ENCODE data around the gene ATP10A.

ATP10A gene, protein sequence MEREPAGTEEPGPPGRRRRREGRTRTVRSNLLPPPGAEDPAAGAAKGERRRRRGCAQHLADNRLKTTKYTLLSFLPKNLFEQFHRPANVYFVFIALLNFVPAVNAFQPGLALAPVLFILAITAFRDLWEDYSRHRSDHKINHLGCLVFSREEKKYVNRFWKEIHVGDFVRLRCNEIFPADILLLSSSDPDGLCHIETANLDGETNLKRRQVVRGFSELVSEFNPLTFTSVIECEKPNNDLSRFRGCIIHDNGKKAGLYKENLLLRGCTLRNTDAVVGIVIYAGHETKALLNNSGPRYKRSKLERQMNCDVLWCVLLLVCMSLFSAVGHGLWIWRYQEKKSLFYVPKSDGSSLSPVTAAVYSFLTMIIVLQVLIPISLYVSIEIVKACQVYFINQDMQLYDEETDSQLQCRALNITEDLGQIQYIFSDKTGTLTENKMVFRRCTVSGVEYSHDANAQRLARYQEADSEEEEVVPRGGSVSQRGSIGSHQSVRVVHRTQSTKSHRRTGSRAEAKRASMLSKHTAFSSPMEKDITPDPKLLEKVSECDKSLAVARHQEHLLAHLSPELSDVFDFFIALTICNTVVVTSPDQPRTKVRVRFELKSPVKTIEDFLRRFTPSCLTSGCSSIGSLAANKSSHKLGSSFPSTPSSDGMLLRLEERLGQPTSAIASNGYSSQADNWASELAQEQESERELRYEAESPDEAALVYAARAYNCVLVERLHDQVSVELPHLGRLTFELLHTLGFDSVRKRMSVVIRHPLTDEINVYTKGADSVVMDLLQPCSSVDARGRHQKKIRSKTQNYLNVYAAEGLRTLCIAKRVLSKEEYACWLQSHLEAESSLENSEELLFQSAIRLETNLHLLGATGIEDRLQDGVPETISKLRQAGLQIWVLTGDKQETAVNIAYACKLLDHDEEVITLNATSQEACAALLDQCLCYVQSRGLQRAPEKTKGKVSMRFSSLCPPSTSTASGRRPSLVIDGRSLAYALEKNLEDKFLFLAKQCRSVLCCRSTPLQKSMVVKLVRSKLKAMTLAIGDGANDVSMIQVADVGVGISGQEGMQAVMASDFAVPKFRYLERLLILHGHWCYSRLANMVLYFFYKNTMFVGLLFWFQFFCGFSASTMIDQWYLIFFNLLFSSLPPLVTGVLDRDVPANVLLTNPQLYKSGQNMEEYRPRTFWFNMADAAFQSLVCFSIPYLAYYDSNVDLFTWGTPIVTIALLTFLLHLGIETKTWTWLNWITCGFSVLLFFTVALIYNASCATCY (N-terminal part only)

GRCh38 chr15:25863111-25863967 is at the start of gene ATP10A:
TSS of gene ATP10A (minus strand) at chr15:25863327. CDS start at chr15:25863096, 231 bp downstream.
- DNase-seq: peak; percentile 87

- no peak for DNase-seq
These were observed 48.9 kb upstream of the ATP10A start for GRCh38 chr15:25912035-25912434.

GRCh38 chr15:25910832-25911231 is 47.7 kb upstream of the ATP10A start:
- no peak for DNase-seq

- no peak for DNase-seq
These were observed 46.7 kb upstream of the ATP10A start for GRCh38 chr15:25909806-25910205.

GRCh38 chr15:25909325-25909724 is 46.2 kb upstream of the ATP10A start:
- DNase-seq: no peak

GRCh38 chr15:25905140-25905539 is 42.0 kb upstream of the ATP10A start:
- peak; percentile 90 for DNase-seq

DNA sequence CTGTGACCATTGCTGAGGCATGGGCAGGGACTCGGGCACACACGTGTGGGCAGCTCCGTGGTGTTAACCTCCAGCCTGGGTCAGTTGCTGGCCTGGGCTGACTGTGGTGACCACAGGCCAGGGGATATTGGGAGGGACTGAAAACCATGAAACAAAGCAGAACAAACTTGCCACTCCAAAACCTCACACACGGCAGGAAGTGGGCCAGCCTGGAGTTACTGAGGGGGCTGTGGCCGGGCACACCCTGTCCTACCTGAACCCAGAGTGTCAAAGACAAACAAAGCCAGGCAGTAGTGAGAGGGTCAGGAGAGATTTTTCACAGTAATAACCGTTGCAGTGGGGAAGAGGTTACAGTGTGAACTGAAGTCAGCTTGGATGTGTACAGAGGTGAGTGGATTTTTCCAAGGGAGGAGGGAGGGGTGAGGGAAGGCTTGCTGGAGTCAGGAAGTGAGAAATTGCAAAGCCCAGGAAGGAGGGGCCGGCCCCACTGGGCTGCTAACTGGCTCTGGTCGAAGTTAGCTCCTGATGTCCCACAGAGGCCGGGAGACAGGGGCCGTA is 40.0 kb upstream of the ATP10A start:
- peak; percentile 34 for DNase-seq

- DNase-seq: no peak
These were observed 38.9 kb upstream of the ATP10A start for GRCh38 chr15:25901811-25902605.

DNA sequence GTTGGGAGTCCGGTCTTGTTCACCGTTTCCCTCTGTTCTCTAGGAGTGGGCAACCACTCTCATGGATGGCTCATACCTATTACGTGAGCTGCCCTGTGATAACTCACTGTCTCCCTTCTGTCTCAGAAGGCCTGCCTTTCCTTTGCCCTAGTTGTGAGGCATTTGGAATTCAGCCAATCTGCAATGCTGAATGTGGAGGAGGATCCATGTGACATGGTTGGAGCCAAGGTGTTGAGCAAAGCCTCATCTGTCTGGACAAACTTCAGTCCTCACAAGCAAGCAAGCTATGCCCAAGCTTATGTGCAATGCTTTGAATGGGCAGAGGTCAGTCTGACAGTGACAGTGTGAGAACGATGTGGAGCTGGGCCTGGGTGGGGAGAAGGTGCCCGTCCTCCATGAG is 37.8 kb upstream of the ATP10A start:
- DNase-seq: peak; percentile 29

DNA sequence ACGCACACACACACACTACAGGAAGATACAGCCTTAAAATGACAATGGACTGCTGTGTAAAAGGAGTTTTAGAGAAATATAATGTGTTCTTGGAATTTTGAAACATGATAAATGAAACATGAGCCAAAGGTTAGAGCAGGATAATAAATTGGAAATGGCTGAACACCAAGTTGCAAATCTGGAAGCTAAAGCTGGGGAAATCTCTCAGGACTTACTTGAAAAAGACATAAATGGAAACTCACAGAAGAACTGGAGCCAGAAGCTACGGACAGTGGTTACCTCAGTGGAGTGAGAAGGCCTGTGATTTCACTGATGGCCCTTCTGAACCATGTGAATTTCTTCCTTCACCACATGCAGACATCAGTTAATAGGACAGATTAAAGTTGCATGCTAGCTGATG is 37.3 kb upstream of the ATP10A start:
- no peak for DNase-seq

GRCh38 chr15:25899870-25900269 is 36.7 kb upstream of the ATP10A start:
- no peak for DNase-seq

DNA sequence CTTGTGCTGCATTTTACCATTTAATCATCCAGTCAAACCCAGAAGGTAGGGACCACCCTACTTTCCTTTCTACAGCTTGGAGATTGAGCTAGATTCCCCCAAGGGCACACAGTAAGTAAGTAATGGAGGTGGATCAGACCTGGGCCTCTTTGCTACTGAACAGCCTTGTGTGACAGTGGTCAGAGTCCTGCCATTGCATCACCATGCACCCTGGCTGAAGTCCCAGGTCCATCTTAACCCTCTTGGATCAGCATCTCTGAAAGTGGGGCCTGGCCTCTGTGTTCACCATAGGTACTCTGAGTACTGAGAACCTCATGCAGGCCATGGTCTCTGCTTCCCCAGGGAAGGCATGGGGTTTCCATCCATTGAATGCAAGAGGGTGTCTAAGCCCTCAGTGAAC is 34.5 kb upstream of the ATP10A start:
- no peak for DNase-seq

DNA sequence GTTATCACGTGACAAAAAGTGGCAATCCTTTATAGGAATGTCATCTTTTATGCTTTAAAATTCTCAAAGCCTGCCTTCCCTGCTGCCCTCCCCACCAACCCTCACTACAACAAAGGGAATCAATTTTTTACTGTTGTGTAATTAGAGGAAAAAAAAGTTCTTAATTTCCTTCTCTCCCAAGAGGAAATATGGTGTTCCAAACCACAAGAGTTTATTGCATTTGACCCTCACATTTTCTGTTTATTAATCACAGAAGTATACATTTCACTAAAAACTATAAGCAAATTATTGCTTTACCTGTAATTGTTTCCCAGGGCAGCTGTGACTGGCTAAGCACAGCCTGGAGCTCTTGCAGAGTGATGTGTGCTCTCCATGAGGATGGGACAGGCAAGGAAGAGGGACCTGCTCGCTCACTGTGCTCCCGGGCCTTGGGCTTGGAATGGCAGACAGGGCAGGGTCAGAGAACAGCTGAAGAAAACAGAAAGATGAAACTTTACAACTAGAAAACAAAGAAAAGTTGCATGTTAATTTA is 31.3 kb upstream of the ATP10A start:
- DNase-seq: no peak

- DNase-seq: no peak
These were observed 30.5 kb upstream of the ATP10A start for GRCh38 chr15:25893596-25893995.

- no peak for DNase-seq
These were observed 29.0 kb upstream of the ATP10A start for GRCh38 chr15:25892126-25892525.

- peak; percentile 40 for DNase-seq
These were observed 28.0 kb upstream of the ATP10A start for GRCh38 chr15:25891081-25891480.

DNA sequence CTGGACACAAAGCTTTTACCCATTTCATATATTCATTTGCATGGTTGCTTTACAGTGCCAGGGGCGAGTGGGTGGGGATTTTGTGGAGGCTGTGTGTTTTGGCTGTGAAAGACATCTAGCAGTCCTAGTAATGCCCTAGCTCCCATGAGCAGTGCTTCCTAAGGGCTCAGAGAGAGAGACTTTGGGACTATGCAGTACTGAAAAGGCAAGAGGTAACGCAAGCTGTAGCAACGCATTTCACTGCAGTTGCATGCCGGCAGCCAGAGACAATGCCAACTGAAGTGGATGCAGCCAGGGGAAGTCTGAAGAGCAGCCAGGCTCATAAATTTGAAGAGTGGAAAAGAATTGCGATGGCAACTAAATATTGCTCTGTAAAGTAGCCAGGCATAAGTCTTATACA is 27.4 kb upstream of the ATP10A start:
- DNase-seq: no peak

- DNase-seq: no peak
These were observed 24.7 kb upstream of the ATP10A start for GRCh38 chr15:25887870-25888269.

- peak; percentile 81 for DNase-seq
These were observed 23.5 kb upstream of the ATP10A start for GRCh38 chr15:25886498-25887140.

DNA sequence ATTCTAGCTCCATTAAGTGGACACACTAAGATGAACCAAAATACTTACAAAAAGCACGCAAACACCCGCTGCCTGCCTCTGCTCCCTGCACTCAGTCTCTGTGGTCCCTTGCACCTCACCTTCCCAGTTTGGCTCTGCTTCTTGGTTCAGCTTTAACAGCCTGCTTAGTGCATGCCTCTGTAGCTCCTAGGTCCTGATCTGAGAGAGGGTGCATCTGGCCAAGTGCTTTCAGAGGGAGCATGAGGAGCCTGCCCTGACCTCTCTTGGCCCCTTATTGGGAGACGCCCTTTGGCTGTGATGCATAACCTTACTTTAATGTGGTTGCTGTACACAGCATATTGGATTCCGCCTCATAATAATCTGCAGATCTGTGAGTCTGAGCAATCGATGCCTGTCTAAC is 21.2 kb upstream of the ATP10A start:
- no peak for DNase-seq

All from suppressor macrophage treated with lipopolysaccharide for 4 hours (primary cell).